Endothelial cell of umbilical vein (primary cell): Measurements from ENCODE around the gene CHRNB1. TPM values are rescaled to one million over a fixed set of nuclear protein-coding genes. Genes with fewer than 3 reads are reported as not detected.

ENCODE experiments used
- BruUV-seq: library from RNA; stranded (reverse); fragments of 400-500 nt; replicated peaks from 2 replicates; lab custom pipeline; 2021; lab: Mats Ljungman, UMichigan
- CTCF ChIA-PET: fragments of 300-600, 350-600 bp; sonication (Branson Sonifier 250); formaldehyde crosslinking; loops from one replicate; lab custom pipeline; 2021; ENCODE audit warnings: antibody characterized with exemption, inconsistent platforms; lab: Charles Lee
- POLR2A ChIA-PET: fragments of 300-600, 350-600 bp; sonication (Branson Sonifier 250); formaldehyde crosslinking; loops from one replicate; lab custom pipeline; 2021; ENCODE audit warnings: antibody characterized with exemption, inconsistent platforms; lab: Charles Lee
- DNase-seq: peaks from one replicate; pipeline ENCODE4 v3.0.0-alpha.2; 2011; ENCODE audit warnings: low read depth, low spot score
- FAIRE-seq: peaks from 2 replicates; lab custom pipeline; 2011; peaks lifted over from hg19 to GRCh38; lab: Jason Lieb, UNC
- H2AFZ ChIP-seq: 2 replicates; pipeline ENCODE4 v1.6.0; 2012; ENCODE audit warnings: low read depth, low read length, control low read depth, inconsistent platforms
- H3K27ac ChIP-seq: 2 replicates; pipeline ENCODE4 v1.5.1; 2011; ENCODE audit warnings: low read depth, mild to moderate bottlenecking, control low read depth, low read length, moderate library complexity; ENCODE audit not compliant: insufficient read depth
- H3K27me3 ChIP-seq, 2 experiments: 2 replicates each; pipeline versions ENCODE4 v1.6.0 to v1.6.1; 2011; ENCODE audit warnings: low read length in 2 of 2, mixed read lengths in 1 of 2; ENCODE audit not compliant: control insufficient read depth in 2 of 2, insufficient read depth in 2 of 2
- H3K36me3 ChIP-seq, 2 experiments: 2 replicates in 1 of 2; 3 replicates in 1 of 2; pipeline ENCODE4 v1.5.1; 2011; ENCODE audit warnings: low read length in 2 of 2, mild to moderate bottlenecking in 1 of 2, moderate library complexity in 1 of 2; ENCODE audit not compliant: control insufficient read depth in 2 of 2, insufficient read depth in 2 of 2; ENCODE audit errors: extremely low read depth in 1 of 2
- H3K4me1 ChIP-seq: 3 replicates; pipeline ENCODE4 v1.5.1; 2011; ENCODE audit warnings: mild to moderate bottlenecking, low read length; ENCODE audit not compliant: control insufficient read depth, insufficient read depth; ENCODE audit errors: extremely low read depth
- H3K4me2 ChIP-seq: 2 replicates; pipeline ENCODE4 v1.6.1; 2011; ENCODE audit warnings: low read length, control low read depth, mixed read lengths; ENCODE audit not compliant: insufficient read depth
- H3K4me3 ChIP-seq, 3 experiments: fragments of 200-600 bp in 1 of 3; sonication (generic), shearing (Covaris generic) in 1 of 3; replicated peaks in 1 of 3; 2 replicates each; pipeline ENCODE4 v1.5.1; 2011 to 2016; ENCODE audit warnings: control low read depth in 3 of 3, low read length in 3 of 3, mild to moderate bottlenecking in 2 of 3, inconsistent platforms in 1 of 3, low read depth in 1 of 3, moderate library complexity in 1 of 3; ENCODE audit not compliant: insufficient read depth in 1 of 3
- H3K79me2 ChIP-seq: 2 replicates; pipeline ENCODE4 v1.6.0; 2012; ENCODE audit warnings: low read length, inconsistent platforms; ENCODE audit not compliant: control insufficient read depth, insufficient read depth
- H3K9ac ChIP-seq: replicated peaks from 2 replicates; pipeline ENCODE3; 2011; ENCODE audit warnings: low read length, control low read depth; ENCODE audit not compliant: insufficient read depth; ENCODE audit errors: extremely low read depth
- H3K9me1 ChIP-seq: replicated peaks from 3 replicates; pipeline ENCODE4 v1.6.0; 2011; ENCODE audit warnings: mild to moderate bottlenecking, low read length; ENCODE audit not compliant: control insufficient read depth, insufficient read depth; ENCODE audit errors: extremely low read depth
- H3K9me3 ChIP-seq: replicated peaks from 2 replicates; pipeline ENCODE4 v1.5.1; 2012; ENCODE audit warnings: low read length, inconsistent platforms; ENCODE audit not compliant: control insufficient read depth, insufficient read depth
- H4K20me1 ChIP-seq: replicated peaks from 2 replicates; pipeline ENCODE3; 2011; ENCODE audit warnings: mild to moderate bottlenecking, low read length; ENCODE audit not compliant: control insufficient read depth, insufficient read depth; ENCODE audit errors: extremely low read depth
- EZH2 ChIP-seq: IDR thresholded peaks from 2 replicates; pipeline ENCODE4 v1.6.1; 2012; ENCODE audit warnings: borderline replicate concordance, low read depth, mild to moderate bottlenecking, moderate library complexity, low read length, inconsistent platforms; ENCODE audit not compliant: severe bottlenecking
- FOS ChIP-seq: IDR thresholded peaks from 2 replicates; pipeline ENCODE4 v1.6.1; 2011; ENCODE audit warnings: mild to moderate bottlenecking, low read length, moderate library complexity, borderline replicate concordance; ENCODE audit not compliant: insufficient read depth
- GATA2 ChIP-seq: IDR thresholded peaks from 2 replicates; pipeline ENCODE4 v1.7.0; 2011; ENCODE audit warnings: low read depth, mild to moderate bottlenecking, moderate library complexity, mixed read lengths, low read length; ENCODE audit not compliant: insufficient read length, insufficient read depth
- JUN ChIP-seq: IDR thresholded peaks from 2 replicates; pipeline ENCODE4 v1.6.1; 2011; ENCODE audit warnings: borderline replicate concordance, low read depth; ENCODE audit not compliant: insufficient read length, insufficient read depth
- MYC ChIP-seq: IDR thresholded peaks from one replicate; pipeline ENCODE4 v1.6.1; 2011; ENCODE audit warnings: mild to moderate bottlenecking, low read depth, low read length
- POLR2A ChIP-seq: IDR thresholded peaks from 2 replicates; pipeline ENCODE4 v1.6.1; 2012; ENCODE audit warnings: low read depth, mild to moderate bottlenecking, control low read depth, low read length
- POLR2AphosphoS5 ChIP-seq: IDR thresholded peaks from 2 replicates; pipeline ENCODE4 v1.6.1; 2012; ENCODE audit warnings: low read depth, mild to moderate bottlenecking, control low read depth, low read length, moderate library complexity; ENCODE audit not compliant: insufficient read depth
- dilution Hi-C: fragments of 300-500 bp; cut with MboI; formaldehyde crosslinking; loops from one replicate; pipeline ENCODE4 v1.15.0; 2019; ENCODE audit warnings: low sequenced_read_pairs; ENCODE audit not compliant: extremely low pct_ligation_motif_present
- intact Hi-C: fragments of 100-400 bp; cut with micrococcal nuclease; formaldehyde crosslinking; loops from one replicate; pipeline ENCODE4 v1.10.0; 2022
- polyA plus RNA-seq, 4 experiments: library from polyadenylated mRNA; depleted of rRNA in 3 of 4; stranded (reverse) in 3 of 4; unstranded in 1 of 4; fragments of >200 nt; gene quantifications; 2 replicates each; pipeline versions ENCODE4 v1.2.1 to v1.2.3, GENCODE V29; 2011 to 2012; ENCODE audit warnings: missing spikeins in 1 of 4
- total RNA-seq: library from RNA; stranded (reverse); gene quantifications from 2 replicates; pipeline ENCODE4 v1.2.3, GENCODE V29; 2021
- TF ChIP-seq, protein P1 (sequence below), 2 donors: IDR thresholded peaks; 1 replicate in 1 of 2; 2 replicates in 1 of 2; pipeline ENCODE4 v1.5.1; 2011; ENCODE audit warnings: low read length in 2 of 2, mild to moderate bottlenecking in 2 of 2, moderate library complexity in 2 of 2, control low read depth in 1 of 2, inconsistent platforms in 1 of 2, low read depth in 1 of 2; ENCODE audit not compliant: insufficient read depth in 1 of 2; ENCODE audit errors: extremely low read depth in 1 of 2
- TF ChIP-seq, protein P2 (sequence below): IDR thresholded peaks from 2 replicates; pipeline ENCODE4 v1.6.1; 2011; ENCODE audit not compliant: insufficient read depth, insufficient read length

Gene CHRNB1
- total and polyA plus RNA-seq, 2 donors (not counting 3 experiments of a cell fraction or from before 2014, with no cell fraction given): 5.6 to 9.3 TPM

DNA sequence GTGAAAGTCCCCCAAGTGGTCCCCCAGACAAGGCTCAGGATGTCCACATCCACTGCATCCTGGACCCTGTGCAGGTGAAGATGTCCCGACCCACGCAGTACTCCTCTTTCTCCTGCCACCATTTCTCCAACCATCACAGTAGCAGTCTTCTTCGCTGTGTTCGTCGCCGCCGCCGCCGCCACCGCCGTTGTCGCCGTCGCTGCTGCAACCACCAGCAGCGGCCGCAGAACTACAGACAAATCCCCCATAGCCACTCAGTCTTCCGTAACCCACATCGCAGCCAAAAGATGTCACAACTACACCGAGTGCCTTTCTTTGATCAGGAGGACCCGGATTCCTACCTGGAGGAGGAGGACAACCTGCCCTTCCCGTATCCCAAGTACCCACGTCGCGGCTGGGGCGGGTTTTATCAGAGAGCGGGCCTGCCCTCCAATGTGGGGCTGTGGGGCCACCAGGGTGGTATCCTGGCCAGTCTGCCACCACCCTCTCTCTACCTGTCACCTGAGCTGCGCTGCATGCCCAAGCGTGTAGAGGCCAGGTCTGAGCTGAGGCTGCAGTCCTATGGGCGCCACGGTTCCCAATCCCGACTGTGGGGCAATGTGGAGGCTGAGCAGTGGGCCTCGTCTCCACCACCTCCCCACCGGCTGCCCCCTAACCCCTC is 18.5 kb upstream of the CHRNB1 start:
- dilution Hi-C loops (no loop called here), intact Hi-C loops (no loop called here)
- H3K27ac ChIP-seq: no peak overlapping the region
- H3K9me3 ChIP-seq: no peaks in the 10 kb centered on the region
- H3K9ac ChIP-seq: no peak overlapping the region
- H3K79me2 ChIP-seq: no peaks in the 10 kb centered on the region
- H3K36me3 ChIP-seq: no peaks in the 10 kb centered on the region
- H3K9me1 ChIP-seq: no peaks in the 10 kb centered on the region
- H4K20me1 ChIP-seq: no peaks in the 10 kb centered on the region
- BruUV-seq: no TSS peak
- H2AFZ ChIP-seq: no peak overlapping the region
- TF ChIP-seq POLR2A (no peak), JUN (no peak), GATA2 (no peak), FOS (no peak), MYC (no peak), POLR2AphosphoS5 (no peak), EZH2 (no peak)
- TF ChIP-seq, protein P1, sequence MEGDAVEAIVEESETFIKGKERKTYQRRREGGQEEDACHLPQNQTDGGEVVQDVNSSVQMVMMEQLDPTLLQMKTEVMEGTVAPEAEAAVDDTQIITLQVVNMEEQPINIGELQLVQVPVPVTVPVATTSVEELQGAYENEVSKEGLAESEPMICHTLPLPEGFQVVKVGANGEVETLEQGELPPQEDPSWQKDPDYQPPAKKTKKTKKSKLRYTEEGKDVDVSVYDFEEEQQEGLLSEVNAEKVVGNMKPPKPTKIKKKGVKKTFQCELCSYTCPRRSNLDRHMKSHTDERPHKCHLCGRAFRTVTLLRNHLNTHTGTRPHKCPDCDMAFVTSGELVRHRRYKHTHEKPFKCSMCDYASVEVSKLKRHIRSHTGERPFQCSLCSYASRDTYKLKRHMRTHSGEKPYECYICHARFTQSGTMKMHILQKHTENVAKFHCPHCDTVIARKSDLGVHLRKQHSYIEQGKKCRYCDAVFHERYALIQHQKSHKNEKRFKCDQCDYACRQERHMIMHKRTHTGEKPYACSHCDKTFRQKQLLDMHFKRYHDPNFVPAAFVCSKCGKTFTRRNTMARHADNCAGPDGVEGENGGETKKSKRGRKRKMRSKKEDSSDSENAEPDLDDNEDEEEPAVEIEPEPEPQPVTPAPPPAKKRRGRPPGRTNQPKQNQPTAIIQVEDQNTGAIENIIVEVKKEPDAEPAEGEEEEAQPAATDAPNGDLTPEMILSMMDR (IDR thresholded peaks at IDR 0.05; ENCODE audit: extremely low read depth in 1 of 2, insufficient read depth in 1 of 2, low read depth in 1 of 2, low read length in 2 of 2): no peak
- TF ChIP-seq, protein P2, sequence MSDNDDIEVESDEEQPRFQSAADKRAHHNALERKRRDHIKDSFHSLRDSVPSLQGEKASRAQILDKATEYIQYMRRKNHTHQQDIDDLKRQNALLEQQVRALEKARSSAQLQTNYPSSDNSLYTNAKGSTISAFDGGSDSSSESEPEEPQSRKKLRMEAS: no peak
- FAIRE-seq (no peak), DNase-seq (no peak)
- CTCF ChIA-PET: interaction anchor here (0.7 to 2.2 kb wide), 2 partner anchors 70 to 71 kb away, joined by 3 to 5 read pairs; no protein-coding TSS in a partner anchor
- no peaks in the 10 kb centered on the region for H3K4me1 ChIP-seq
- no peaks in the 10 kb centered on the region for H3K27me3 ChIP-seq
- POLR2A ChIA-PET: interaction anchor here (0.9 kb wide), 1 partner anchor 22 kb away, joined by 3 read pairs; the partner anchor contains the start of gene TMEM256
- H3K4me2 ChIP-seq: no peak overlapping the region
- H3K4me3 ChIP-seq: no peak overlapping the region
